H1 (cell line): ENCODE measurements around the gene DYNLL2. TPM values are rescaled to one million over a fixed set of nuclear protein-coding genes. Genes with fewer than 3 reads are reported as not detected.

ENCODE experiments used
- CTCF ChIA-PET: fragments of 300-600 bp; sonication (Branson Sonifier 250); formaldehyde crosslinking; loops from one replicate; lab custom pipeline; 2021; ENCODE audit not compliant: partially characterized antibody; lab: Charles Lee
- POLR2A ChIA-PET: fragments of 300-600 bp; sonication (Branson Sonifier 250); formaldehyde crosslinking; loops from one replicate; lab custom pipeline; 2021; ENCODE audit warnings: inconsistent platforms; ENCODE audit not compliant: partially characterized antibody; lab: Charles Lee
- DNase-seq, 2 experiments: peaks; one replicate each; pipeline versions ENCODE4 v3.0.0 to v3.0.0-alpha.2; 2010 to 2022; ENCODE audit warnings: low spot score in 2 of 2, low read depth in 1 of 2, mixed read lengths in 1 of 2
- FAIRE-seq: peaks from 2 replicates; lab custom pipeline; 2011; peaks lifted over from hg19 to GRCh38; lab: Jason Lieb, UNC
- H2AFZ ChIP-seq: 2 replicates; pipeline ENCODE4 v1.8.1; 2012; ENCODE audit warnings: low read length, inconsistent platforms
- H2AK5ac ChIP-seq: 2 replicates; pipeline ENCODE4 v1.6.1; 2013; ENCODE audit warnings: low read depth, low read length
- H2BK120ac ChIP-seq: replicated peaks from 2 replicates; pipeline ENCODE3; 2013; ENCODE audit warnings: low read depth, low read length, inconsistent platforms
- H2BK12ac ChIP-seq: 2 replicates; pipeline ENCODE4 v1.6.1; 2013; ENCODE audit warnings: low read depth, low read length
- H2BK15ac ChIP-seq: 2 replicates; pipeline ENCODE4 v1.6.1; 2013; ENCODE audit warnings: low read length
- H2BK20ac ChIP-seq: 2 replicates; pipeline ENCODE4 v1.6.1; 2013; ENCODE audit warnings: low read length
- H2BK5ac ChIP-seq: 2 replicates; pipeline ENCODE4 v1.6.1; 2013; ENCODE audit warnings: low read depth, low read length
- H3K14ac ChIP-seq: 2 replicates; pipeline ENCODE4 v1.6.1; 2013; ENCODE audit warnings: inconsistent platforms; ENCODE audit not compliant: insufficient read length
- H3K18ac ChIP-seq: 2 replicates; pipeline ENCODE4 v1.6.1; 2013; ENCODE audit warnings: low read length; ENCODE audit errors: extremely low read depth
- H3K23ac ChIP-seq: 2 replicates; pipeline ENCODE4 v1.6.1; 2013; ENCODE audit warnings: inconsistent platforms; ENCODE audit not compliant: insufficient read length
- H3K23me2 ChIP-seq: 2 replicates; pipeline ENCODE4 v1.6.1; 2013; ENCODE audit warnings: low read depth, low read length
- H3K27ac ChIP-seq: 2 replicates; pipeline ENCODE4 v1.6.1; 2011; ENCODE audit warnings: low read depth, low read length, inconsistent platforms
- H3K27me3 ChIP-seq, 4 experiments: replicated peaks in 1 of 4; 1 replicate in 1 of 4; 2 replicates in 3 of 4; pipeline versions ENCODE4 v1.6.1 to v1.8.1; 2011 to 2013; ENCODE audit warnings: low read length in 3 of 4, mild to moderate bottlenecking in 3 of 4, inconsistent platforms in 2 of 4, mixed read lengths in 2 of 4, moderate library complexity in 1 of 4; ENCODE audit not compliant: control insufficient read depth in 3 of 4, insufficient read depth in 3 of 4; ENCODE audit errors: extremely low read depth in 1 of 4
- H3K36me3 ChIP-seq, 4 experiments: 2 replicates each; pipeline versions ENCODE4 v1.6.1 to v1.8.1; 2011 to 2013; ENCODE audit warnings: mild to moderate bottlenecking in 4 of 4, low read length in 3 of 4, moderate library complexity in 2 of 4, control low read depth in 1 of 4, inconsistent platforms in 1 of 4; ENCODE audit not compliant: insufficient read depth in 4 of 4, control insufficient read depth in 2 of 4
- H3K4ac ChIP-seq: replicated peaks from 2 replicates; pipeline ENCODE3; 2013; ENCODE audit warnings: low read length, low read depth, mixed read lengths, inconsistent platforms; ENCODE audit not compliant: insufficient read length
- H3K4me1 ChIP-seq, 4 experiments: replicated peaks in 1 of 4; 1 replicate in 1 of 4; 2 replicates in 3 of 4; pipeline versions ENCODE4 v1.6.1 to v1.8.1; 2011 to 2013; ENCODE audit warnings: low read length in 3 of 4, inconsistent platforms in 2 of 4, mixed read lengths in 1 of 4; ENCODE audit not compliant: insufficient read depth in 4 of 4, control insufficient read depth in 3 of 4
- H3K4me2 ChIP-seq, 2 experiments: 2 replicates each; pipeline versions ENCODE4 v1.6.1 to v1.8.1; 2011 to 2013; ENCODE audit warnings: low read depth in 2 of 2, low read length in 2 of 2, control low read depth in 1 of 2, inconsistent platforms in 1 of 2, mild to moderate bottlenecking in 1 of 2; ENCODE audit not compliant: insufficient read depth in 1 of 2
- H3K4me3 ChIP-seq, 4 experiments: fragments of 200-600, 300-600 bp in 1 of 4; sonication (generic), shearing (Covaris generic), sonication (Bioruptor Twin) in 1 of 4; 2 replicates each; pipeline versions ENCODE4 v1.5.1 to v1.8.1; 2011 to 2016; ENCODE audit warnings: low read length in 4 of 4, low read depth in 3 of 4, control low read depth in 2 of 4, inconsistent platforms in 2 of 4, mild to moderate bottlenecking in 2 of 4, mixed read lengths in 1 of 4, moderate library complexity in 1 of 4; ENCODE audit not compliant: insufficient read depth in 2 of 4; ENCODE audit errors: extremely low read depth in 1 of 4
- H3K56ac ChIP-seq: replicated peaks from 2 replicates; pipeline ENCODE3; 2013; ENCODE audit warnings: low read depth, mild to moderate bottlenecking, mixed read lengths, low read length, inconsistent platforms; ENCODE audit not compliant: insufficient read length
- H3K79me1 ChIP-seq: 2 replicates; pipeline ENCODE4 v1.6.1; 2013; ENCODE audit warnings: low read depth, low read length, control low read depth
- H3K79me2 ChIP-seq, 2 experiments: 2 replicates each; pipeline versions ENCODE4 v1.6.1 to v1.8.1; 2012 to 2013; ENCODE audit warnings: low read length in 2 of 2, mild to moderate bottlenecking in 2 of 2, inconsistent platforms in 1 of 2; ENCODE audit not compliant: insufficient read depth in 2 of 2, control insufficient read depth in 1 of 2
- H3K9ac ChIP-seq, 4 experiments: replicated peaks in 1 of 4; 1 replicate in 1 of 4; 2 replicates in 3 of 4; pipeline versions ENCODE4 v1.6.1 to v1.8.1; 2011 to 2013; ENCODE audit warnings: low read depth in 3 of 4, low read length in 3 of 4, control low read depth in 2 of 4, mild to moderate bottlenecking in 2 of 4, moderate library complexity in 2 of 4, inconsistent platforms in 1 of 4; ENCODE audit errors: extremely low read depth in 1 of 4
- H3K9me3 ChIP-seq, 2 experiments: 2 replicates each; pipeline versions ENCODE4 v1.6.1 to v1.8.1; 2012 to 2013; ENCODE audit warnings: mild to moderate bottlenecking in 2 of 2, moderate library complexity in 2 of 2, control low read depth in 1 of 2, inconsistent platforms in 1 of 2, low read depth in 1 of 2, low read length in 1 of 2, mixed read lengths in 1 of 2; ENCODE audit not compliant: insufficient read depth in 2 of 2
- H4K20me1 ChIP-seq, 2 experiments: replicated peaks in 1 of 2; 2 replicates each; pipeline versions ENCODE3 to v1.8.1; 2011 to 2013; ENCODE audit warnings: inconsistent platforms in 2 of 2, low read length in 2 of 2, mild to moderate bottlenecking in 1 of 2; ENCODE audit not compliant: insufficient read depth in 2 of 2, control insufficient read depth in 1 of 2
- H4K5ac ChIP-seq: 2 replicates; pipeline ENCODE4 v1.6.1; 2013; ENCODE audit warnings: low read length, low read depth, mixed read lengths, inconsistent platforms; ENCODE audit not compliant: insufficient read length
- H4K8ac ChIP-seq: 2 replicates; pipeline ENCODE4 v1.8.0; 2013; ENCODE audit warnings: mild to moderate bottlenecking, moderate library complexity, low read length, inconsistent platforms; ENCODE audit not compliant: insufficient read depth; ENCODE audit errors: extremely low read depth
- H4K91ac ChIP-seq: replicated peaks from 2 replicates; pipeline ENCODE3; 2013; ENCODE audit warnings: low read length, mixed read lengths, inconsistent platforms; ENCODE audit not compliant: insufficient read length
- BACH1 ChIP-seq: IDR thresholded peaks from 2 replicates; pipeline ENCODE4 v1.6.1; 2012; ENCODE audit warnings: low read length, improper control_type of control experiment
- BCL11A ChIP-seq, 2 experiments: IDR thresholded peaks; one replicate each; pipeline ENCODE4 v1.6.1; 2011; ENCODE audit warnings: low read depth in 2 of 2, low read length in 2 of 2, mild to moderate bottlenecking in 2 of 2
- CEBPB ChIP-seq: IDR thresholded peaks from 2 replicates; pipeline ENCODE4 v1.6.1; 2012; ENCODE audit warnings: low read depth, low read length
- E2F6 ChIP-seq: IDR thresholded peaks from 2 replicates; pipeline ENCODE4 v1.6.1; 2012; ENCODE audit warnings: inconsistent platforms
- MAFK ChIP-seq: IDR thresholded peaks from 2 replicates; pipeline ENCODE4 v1.6.1; 2012; ENCODE audit warnings: low read depth, mild to moderate bottlenecking, improper control_type of control experiment, low read length
- POLR2AphosphoS5 ChIP-seq: IDR thresholded peaks from 2 replicates; pipeline ENCODE4 v1.6.1; 2011; ENCODE audit warnings: low read depth, low read length
- RNF2 ChIP-seq: fragments of 200-900, 300-1000 bp; sonication (generic); IDR thresholded peaks from 2 replicates; pipeline ENCODE4 v1.7.1; 2016; ENCODE audit warnings: borderline replicate concordance, low read depth, mild to moderate bottlenecking, antibody characterized with exemption, low read length; ENCODE audit not compliant: poor library complexity, severe bottlenecking; ENCODE audit errors: missing control alignments
- SAP30 ChIP-seq: fragments of 300-600 bp; sonication (generic); IDR thresholded peaks from 2 replicates; pipeline ENCODE4 v1.7.1; 2012; ENCODE audit warnings: low read length, moderate library complexity, mild to moderate bottlenecking, inconsistent platforms; ENCODE audit not compliant: insufficient read depth, insufficient replicate concordance
- SIRT6 ChIP-seq: IDR thresholded peaks from one replicate; pipeline ENCODE4 v1.7.1; 2012; ENCODE audit warnings: low read length, inconsistent platforms
- SP4 ChIP-seq: IDR thresholded peaks from 2 replicates; pipeline ENCODE4 v1.6.1; 2012; ENCODE audit warnings: low read length, inconsistent platforms
- SRF ChIP-seq: IDR thresholded peaks from 2 replicates; pipeline ENCODE4 v1.6.1; 2011; ENCODE audit warnings: mild to moderate bottlenecking, low read depth, low read length, moderate library complexity
- SUZ12 ChIP-seq: fragments of 200-600 bp; sonication (generic); IDR thresholded peaks from 2 replicates; pipeline ENCODE4 v1.6.1; 2012; ENCODE audit warnings: mild to moderate bottlenecking, inconsistent platforms, low read length, moderate library complexity, mixed read lengths
- TBP ChIP-seq: IDR thresholded peaks from 2 replicates; pipeline ENCODE4 v1.6.1; 2011; ENCODE audit warnings: low read depth, low read length, improper control_type of control experiment
- YY1 ChIP-seq: IDR thresholded peaks from 2 replicates; pipeline ENCODE4 v1.6.1; 2011; ENCODE audit warnings: low read depth, mild to moderate bottlenecking, low read length
- ZNF274 ChIP-seq: IDR thresholded peaks from 2 replicates; pipeline ENCODE4 v1.7.0; 2012; ENCODE audit warnings: low read length, borderline replicate concordance; ENCODE audit errors: extremely low read depth
- WGBS, 2 experiments: shearing (Covaris generic) in 1 of 2; methylation state at CpG; one replicate each; pipeline versions ENCODE4 v1.1.6 to v1.1.7; 2013 to 2015; ENCODE audit warnings: low lambda C conversion rate in 2 of 2, mixed read lengths in 2 of 2, inconsistent platforms in 1 of 2, low coverage in 1 of 2, missing lambda C conversion rate in 1 of 2; ENCODE audit not compliant: insufficient replicate concordance in 2 of 2, insufficient coverage in 1 of 2, insufficient read length in 1 of 2; ENCODE audit errors: extremely low coverage in 1 of 2, missing lambda C conversion rate in 1 of 2; 5-methylcytosine and 5-hydroxymethylcytosine counted together
- polyA plus RNA-seq, 7 experiments: library from polyadenylated mRNA; depleted of rRNA in 3 of 7; stranded (reverse) in 5 of 7; unstranded in 2 of 7; fragments of >200 nt in 5 of 7; fragments of 200-250 nt in 2 of 7; gene quantifications; 1 replicate in 5 of 7; 2 replicates in 1 of 7; 4 replicates in 1 of 7; pipeline versions ENCODE4 v1.2.1 to v1.2.3, GENCODE V29; 2011 to 2013; ENCODE audit warnings: missing spikeins in 2 of 7, mixed read lengths in 2 of 7
- total RNA-seq: library from RNA; stranded (reverse); fragmentation: NEBNext Ultra II Directional; extraction: Animal tissue kit (Norgen Biotek cat#: 25700); gene quantifications from 2 replicates; pipeline ENCODE4 v1.2.1, GENCODE V29; 2021

DYNLL2 gene
- total and polyA plus RNA-seq, 2 of the 8 experiments (the other 6 are each of a cell fraction or from before 2014, with no cell fraction given), result 19.8 to 52.7 TPM

DNA sequence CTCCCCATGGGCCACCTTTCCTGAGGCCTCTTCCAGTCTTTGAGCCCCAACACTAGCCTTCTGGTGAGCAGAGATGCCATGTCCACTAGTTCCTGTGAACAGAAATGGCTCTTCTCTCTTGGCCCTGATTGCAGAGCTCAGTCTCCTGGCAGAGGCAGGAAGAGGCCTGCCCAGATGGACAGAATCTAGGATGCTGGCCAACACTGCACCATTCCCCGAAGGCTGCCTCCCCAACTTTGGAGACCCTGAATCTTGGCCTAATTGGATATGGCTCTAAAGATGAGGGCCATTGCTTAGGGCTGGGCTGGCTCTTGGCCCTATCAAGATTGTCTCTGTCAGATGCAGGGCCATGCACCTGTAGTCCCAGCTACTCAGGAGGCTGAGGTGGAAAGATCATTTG is 18.0 kb upstream of the DYNLL2 start:
- Histone ChIP-seq H3K14ac (no peak overlapping the region), H3K9ac (no peak overlapping the region), H2AK5ac (no peak overlapping the region), H3K56ac (no peak overlapping the region), H3K36me3 (no peaks in the 10 kb centered on the region), H3K23ac (no peak overlapping the region), H3K27ac (no peak overlapping the region), H3K27me3 (no peaks in the 10 kb centered on the region), H3K4me3 (no peak overlapping the region), H2BK20ac (no peak overlapping the region), H3K79me1 (no peaks in the 10 kb centered on the region; the same call in 1 of the 2 replicates), H3K9me3 (no peaks in the 10 kb centered on the region), H4K91ac (no peak overlapping the region), H4K5ac (no peak overlapping the region), H3K79me2 (no peaks in the 10 kb centered on the region), H2AFZ (no peak overlapping the region), H4K8ac (no peak overlapping the region), H2BK5ac (no peak overlapping the region), H2BK15ac (no peak overlapping the region), H2BK12ac (no peak overlapping the region), H3K18ac (no peak overlapping the region), H4K20me1 (no peaks in the 10 kb centered on the region), H3K4ac (no peak overlapping the region), H3K4me1 (no peaks in the 10 kb centered on the region), H3K4me2 (no peak overlapping the region), H2BK120ac (no peak overlapping the region), H3K23me2 (no peaks in the 10 kb centered on the region)
- CTCF ChIA-PET, result no interaction called here
- FAIRE-seq (no peak), DNase-seq (no peak)
- 73% methylated on average over 1 of the region's 1 CpG; no CpG with 5 or more reads in 1 of the 2 experiments for WGBS, 2 experiments
- POLR2A ChIA-PET, result interaction anchor here (0.6 to 2.1 kb wide), 2 partner anchors 18 to 498 kb away, joined by 3 to 6 read pairs; partner anchors contain the start of gene DYNLL2
- TF ChIP-seq SP4 (no peak), RNF2 (no peak), YY1 (no peak), SIRT6 (no peak), CEBPB (no peak), SUZ12 (no peak), BCL11A (IDR thresholded peaks at IDR 0.05; ENCODE audit: low read depth in 2 of 2, low read length in 2 of 2) (no peak), E2F6 (no peak), POLR2AphosphoS5 (no peak), SRF (no peak), ZNF274 (no peak), BACH1 (no peak), MAFK (no peak), SAP30 (no peak), TBP (no peak)
